Endodermal cell (in vitro differentiated cells): ENCODE data around the gene GJB1. TPM values are rescaled to one million over a fixed set of nuclear protein-coding genes. Genes with fewer than 3 reads are reported as not detected.

Experiments
- DNase-seq: peaks from one replicate; pipeline ENCODE4 v3.0.0-alpha.2; 2017
- H3K27ac ChIP-seq: 2 replicates; pipeline ENCODE4 v1.5.1; 2013; ENCODE audit warnings: mild to moderate bottlenecking, low read depth, low read length, moderate library complexity
- H3K27me3 ChIP-seq: 2 replicates; pipeline ENCODE4 v1.6.1; 2013; ENCODE audit warnings: mild to moderate bottlenecking, low read length, moderate library complexity; ENCODE audit not compliant: insufficient read depth, control insufficient read depth, poor library complexity, severe bottlenecking
- H3K36me3 ChIP-seq: 2 replicates; pipeline ENCODE4 v1.7.0; 2013; ENCODE audit warnings: mild to moderate bottlenecking, low read length, moderate library complexity; ENCODE audit not compliant: control insufficient read depth, insufficient read depth
- H3K4me1 ChIP-seq: one replicate; pipeline ENCODE4 v1.7.0; 2013; ENCODE audit warnings: low read length; ENCODE audit not compliant: control insufficient read depth, insufficient read depth
- H3K4me3 ChIP-seq: 2 replicates; pipeline ENCODE4 v1.5.1; 2013; ENCODE audit warnings: mild to moderate bottlenecking, low read length, moderate library complexity
- H3K9ac ChIP-seq: 2 replicates; pipeline ENCODE4 v1.6.1; 2013; ENCODE audit warnings: mild to moderate bottlenecking, low read length, moderate library complexity; ENCODE audit not compliant: poor library complexity, severe bottlenecking; ENCODE audit errors: extremely low read depth
- H3K9me3 ChIP-seq: 2 replicates; pipeline ENCODE4 v1.6.1; 2013; ENCODE audit warnings: mild to moderate bottlenecking, low read length, moderate library complexity; ENCODE audit not compliant: control insufficient read depth
- H3K27ac Mint-ChIP-seq: 2 replicates; pipeline ENCODE4 v1.8.0; 2020; ENCODE audit warnings: mixed read lengths
- H3K27me3 Mint-ChIP-seq: 2 replicates; pipeline ENCODE4 v1.8.0; 2021; ENCODE audit warnings: mild to moderate bottlenecking, mixed read lengths; ENCODE audit not compliant: insufficient read depth
- H3K36me3 Mint-ChIP-seq: 2 replicates; pipeline ENCODE4 v1.8.0; 2020; ENCODE audit warnings: low read depth, mixed read lengths
- H3K4me1 Mint-ChIP-seq: 2 replicates; pipeline ENCODE4 v1.8.0; 2020; ENCODE audit warnings: mixed read lengths
- H3K4me3 Mint-ChIP-seq: 2 replicates; pipeline ENCODE4 v1.8.0; 2020; ENCODE audit warnings: mild to moderate bottlenecking, moderate library complexity, mixed read lengths
- H3K9me3 Mint-ChIP-seq: 2 replicates; pipeline ENCODE4 v1.8.0; 2020; ENCODE audit warnings: mild to moderate bottlenecking, mixed read lengths
- WGBS, 2 experiments: methylation state at CpG; one replicate each; pipeline versions ENCODE4 v1.1.5 to v1.1.7; 2013; ENCODE audit warnings: missing lambda C conversion rate in 2 of 2, mixed read lengths in 1 of 2; ENCODE audit not compliant: insufficient coverage in 1 of 2, insufficient read length in 1 of 2; 5-methylcytosine and 5-hydroxymethylcytosine counted together
- long read RNA-seq, 4 experiments: library from polyadenylated mRNA in 2 of 4; library from RNA in 1 of 4; library from capped mRNA in 1 of 4; stranded (forward) in 3 of 4; unstranded in 1 of 4; transcript quantifications; one replicate each; pipeline ENCODE4 v2.0.0, GENCODE V29; 2020 to 2021; ENCODE audit warnings: inconsistent platforms in 1 of 4
- polyA plus RNA-seq, 2 experiments: library from polyadenylated mRNA; stranded (reverse); fragments of 50-300 nt; gene quantifications; one replicate each; pipeline ENCODE4 v1.2.3, GENCODE V29; 2013
- total RNA-seq, 2 donors: library from RNA; stranded (reverse); fragmentation: NEBNext Ultra II Directional in 1 of 2; extraction: Animal tissue kit (Norgen Biotek cat#: 25700) in 1 of 2; gene quantifications; 2 replicates in 1 of 2; 3 replicates in 1 of 2; pipeline ENCODE4 v1.2.1, GENCODE V29; 2021
- TF ChIP-seq, protein P1 (sequence below): fragments of 200-600 bp; sonication (generic); conservative IDR thresholded peaks from 2 replicates; pipeline ENCODE4 v1.5.0; 2021; ENCODE audit warnings: antibody characterized with exemption, mild to moderate bottlenecking

Gene GJB1
- 1 to 10 TPM in 1 of 2 donors, under 1 TPM in 1; 0.91 to 1.4 TPM for total RNA-seq
- 0.36 TPM for polyA plus RNA-seq (2013, experiment 1 of 2)
- 0.37 TPM for polyA plus RNA-seq (2013, experiment 2 of 2)
- long read RNA-seq, experiment 1, partial matches to known transcripts, result 0 of 2 reads
- long read RNA-seq, experiment 1, other reads (novel, unspliced or antisense), result 0 of 2 reads
- long read RNA-seq, experiment 2, partial matches to known transcripts, result 0 of 3 reads
- long read RNA-seq, experiment 2, other reads (novel, unspliced or antisense), result 0 of 3 reads
- long read RNA-seq, experiment 3, partial matches to known transcripts, result 0 of 4 reads
- long read RNA-seq, experiment 3, other reads (novel, unspliced or antisense), result 0 of 4 reads
- long read RNA-seq, experiment 4, partial matches to known transcripts, result 2 of 6 reads
- long read RNA-seq, experiment 4, other reads (novel, unspliced or antisense), result 0 of 6 reads

DNA sequence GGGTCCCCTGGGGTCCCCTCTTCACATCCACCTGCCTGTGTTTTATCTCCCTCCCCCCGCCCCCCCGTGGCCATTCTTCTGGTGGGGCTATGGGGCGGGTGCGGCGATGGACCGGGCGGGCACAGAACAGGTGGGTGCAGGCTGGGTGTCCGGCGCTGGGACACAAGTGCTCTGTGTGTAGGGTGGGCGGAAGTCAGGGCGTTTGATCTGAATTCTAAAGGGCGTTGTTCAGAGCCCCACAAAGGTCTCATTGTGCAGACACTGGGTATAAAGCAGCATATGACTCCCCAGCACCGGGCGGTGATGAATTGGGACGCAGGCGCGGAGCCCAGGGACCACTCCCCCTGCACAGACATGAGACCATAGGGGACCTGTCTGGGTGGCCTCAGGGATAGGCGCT is at the start of gene GJB1:
Gene GJB1, plus strand, starts transcription at position 296 of the 400 bp plus-strand sequence. CDS start 484 bp downstream, outside the sequence.
- H3K9me3 ChIP-seq, result no peaks in the 10 kb centered on the region
- Mint-ChIP-seq H3K9me3 (peaks cover 60% of the 10 kb centered on the region), H3K27ac (no peak within 1 kb of the TSS), H3K36me3 (no peaks in the 10 kb centered on the region), H3K27me3 (peaks cover 1% of the 10 kb centered on the region), H3K4me3 (no peak within 1 kb of the TSS), H3K4me1 (peaks cover 23% of the 10 kb centered on the region)
- no peaks in the 10 kb centered on the region for H3K36me3 ChIP-seq
- H3K27ac ChIP-seq, result no peak within 1 kb of the TSS
- no peak for DNase-seq
- H3K27me3 ChIP-seq, result no peaks in the 10 kb centered on the region
- TF ChIP-seq, protein P1, sequence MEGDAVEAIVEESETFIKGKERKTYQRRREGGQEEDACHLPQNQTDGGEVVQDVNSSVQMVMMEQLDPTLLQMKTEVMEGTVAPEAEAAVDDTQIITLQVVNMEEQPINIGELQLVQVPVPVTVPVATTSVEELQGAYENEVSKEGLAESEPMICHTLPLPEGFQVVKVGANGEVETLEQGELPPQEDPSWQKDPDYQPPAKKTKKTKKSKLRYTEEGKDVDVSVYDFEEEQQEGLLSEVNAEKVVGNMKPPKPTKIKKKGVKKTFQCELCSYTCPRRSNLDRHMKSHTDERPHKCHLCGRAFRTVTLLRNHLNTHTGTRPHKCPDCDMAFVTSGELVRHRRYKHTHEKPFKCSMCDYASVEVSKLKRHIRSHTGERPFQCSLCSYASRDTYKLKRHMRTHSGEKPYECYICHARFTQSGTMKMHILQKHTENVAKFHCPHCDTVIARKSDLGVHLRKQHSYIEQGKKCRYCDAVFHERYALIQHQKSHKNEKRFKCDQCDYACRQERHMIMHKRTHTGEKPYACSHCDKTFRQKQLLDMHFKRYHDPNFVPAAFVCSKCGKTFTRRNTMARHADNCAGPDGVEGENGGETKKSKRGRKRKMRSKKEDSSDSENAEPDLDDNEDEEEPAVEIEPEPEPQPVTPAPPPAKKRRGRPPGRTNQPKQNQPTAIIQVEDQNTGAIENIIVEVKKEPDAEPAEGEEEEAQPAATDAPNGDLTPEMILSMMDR, result no peak
- no peak within 1 kb of the TSS for H3K4me3 ChIP-seq
- H3K4me1 ChIP-seq, result peaks cover 4% of the 10 kb centered on the region
- H3K9ac ChIP-seq, result no peak within 1 kb of the TSS
- 96 to 100% methylated on average over 1 to 15 of the region's 18 CpGs for WGBS, 2 experiments

DNA sequence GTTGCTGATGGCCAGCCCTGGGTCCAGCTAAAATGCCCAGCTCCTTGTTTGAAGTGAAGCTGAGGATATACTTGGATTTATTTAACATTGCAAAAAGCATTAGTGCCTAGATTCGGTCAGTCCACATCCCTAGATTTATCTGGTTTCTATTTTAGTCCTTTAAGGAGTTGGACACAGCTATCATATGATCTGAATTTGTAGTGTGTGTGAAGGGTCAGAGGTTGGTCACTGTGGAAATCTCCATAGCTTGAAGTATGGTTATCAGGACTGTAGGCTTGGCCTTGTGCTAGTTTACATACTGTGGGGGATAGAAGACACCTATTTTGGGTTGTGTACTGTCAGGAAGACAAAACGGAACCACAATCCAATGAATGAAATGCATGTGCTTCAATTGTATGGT is 49.6 kb upstream of the GJB1 start:
- no peak overlapping the region for H3K9ac ChIP-seq
- H3K27ac ChIP-seq, result no peak overlapping the region
- TF ChIP-seq, protein P1, result no peak
- H3K27me3 ChIP-seq, result no peaks in the 10 kb centered on the region
- no peak overlapping the region for H3K4me3 ChIP-seq
- H3K9me3 ChIP-seq, result no peaks in the 10 kb centered on the region
- Mint-ChIP-seq H3K4me1 (peaks cover 6% of the 10 kb centered on the region), H3K4me3 (no peak overlapping the region), H3K27me3 (no peaks in the 10 kb centered on the region), H3K9me3 (peaks cover 56% of the 10 kb centered on the region), H3K27ac (no peak overlapping the region), H3K36me3 (no peaks in the 10 kb centered on the region)
- DNase-seq, result no peak
- no peaks in the 10 kb centered on the region for H3K4me1 ChIP-seq
- WGBS, 2 experiments, result 92 to 100% methylated on average over 1 to 2 of the region's 2 CpGs
- no peaks in the 10 kb centered on the region for H3K36me3 ChIP-seq

DNA sequence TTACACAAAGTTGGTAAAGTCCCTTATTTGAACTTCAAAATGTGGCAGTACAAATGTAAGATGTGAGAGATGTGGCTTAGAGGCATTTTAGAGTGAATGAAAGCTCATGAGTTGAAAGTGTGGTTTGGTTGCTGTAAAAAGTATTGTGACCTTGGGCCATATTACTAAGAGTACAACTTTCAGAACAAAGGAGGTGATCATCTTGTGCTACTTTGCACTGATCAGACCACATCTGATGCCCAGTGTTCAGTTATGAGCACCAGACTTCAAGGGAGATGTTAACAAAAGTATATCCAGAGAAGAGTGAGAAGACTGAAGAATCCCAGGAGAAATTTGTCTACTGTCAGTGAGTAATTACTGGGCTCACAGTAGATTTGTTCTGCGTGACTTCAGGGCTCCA is 48.2 kb upstream of the GJB1 start:
- DNase-seq, result no peak
- Histone ChIP-seq H3K36me3 (no peaks in the 10 kb centered on the region), H3K4me3 (no peak overlapping the region), H3K9me3 (no peaks in the 10 kb centered on the region), H3K27me3 (no peaks in the 10 kb centered on the region), H3K4me1 (no peaks in the 10 kb centered on the region), H3K9ac (no peak overlapping the region), H3K27ac (no peak overlapping the region)
- Mint-ChIP-seq H3K4me1 (peaks cover 6% of the 10 kb centered on the region), H3K27me3 (no peaks in the 10 kb centered on the region), H3K4me3 (no peak overlapping the region), H3K36me3 (no peaks in the 10 kb centered on the region), H3K9me3 (peaks cover 64% of the 10 kb centered on the region), H3K27ac (no peak overlapping the region)
- 100% methylated on average over 1 of the region's 1 CpG; no CpG with 5 or more reads in 1 of the 2 experiments for WGBS, 2 experiments
- TF ChIP-seq, protein P1, result no peak
